Esophagus muscularis mucosa (tissue), 3 donors: ENCODE data around the gene PTPRT.

Source experiments
- CTCF ChIP-seq, 3 experiments: fragments of 200-600 bp in 2 of 3; fragments of 450-650 bp in 1 of 3; sonication (generic) in 2 of 3; IDR thresholded peaks; one replicate each; pipeline ENCODE4 v1.5.1; 2017 to 2019; ENCODE audit warnings: antibody characterized with exemption in 3 of 3, mild to moderate bottlenecking in 2 of 3, moderate library complexity in 1 of 3
- POLR2A ChIP-seq: fragments of 450-650 bp; IDR thresholded peaks from one replicate; pipeline ENCODE4 v1.6.1; 2017; ENCODE audit warnings: antibody characterized with exemption, moderate library complexity, mild to moderate bottlenecking, low read depth
- POLR2AphosphoS5 ChIP-seq, 2 donors: sonication (generic); formaldehyde crosslinking; IDR thresholded peaks; one replicate each; pipeline ENCODE4 v1.6.1; 2017; ENCODE audit warnings: antibody characterized with exemption in 2 of 2

GRCh38 chr20:43009532-43009931 is 180.2 kb downstream of the PTPRT start:
- TF ChIP-seq CTCF (IDR thresholded peaks at IDR 0.05) (no peak), POLR2AphosphoS5 (IDR thresholded peaks at IDR 0.05) (no peak), POLR2A (no peak)
